GM21423 (cell line): ENCODE data around the gene C11orf91.
"Not testable (repeated sequence)": the region's sequence is repeated elsewhere in the genome, so short reads cannot be mapped to it uniquely, and the experiment has no call there.

Experiments
- ATAC-seq: cut with Tn5 transposase; IDR thresholded peaks from one replicate; pipeline ENCODE4 v1.9.1; 2021; ENCODE audit warnings: mild to moderate bottlenecking, moderate library complexity; ENCODE audit not compliant: unreplicated experiment

The C11orf91 gene, protein sequence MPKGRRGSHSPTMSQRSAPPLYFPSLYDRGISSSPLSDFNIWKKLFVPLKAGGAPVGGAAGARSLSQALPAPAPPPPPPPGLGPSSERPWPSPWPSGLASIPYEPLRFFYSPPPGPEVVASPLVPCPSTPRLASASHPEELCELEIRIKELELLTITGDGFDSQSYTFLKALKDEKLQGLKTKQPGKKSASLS

DNA sequence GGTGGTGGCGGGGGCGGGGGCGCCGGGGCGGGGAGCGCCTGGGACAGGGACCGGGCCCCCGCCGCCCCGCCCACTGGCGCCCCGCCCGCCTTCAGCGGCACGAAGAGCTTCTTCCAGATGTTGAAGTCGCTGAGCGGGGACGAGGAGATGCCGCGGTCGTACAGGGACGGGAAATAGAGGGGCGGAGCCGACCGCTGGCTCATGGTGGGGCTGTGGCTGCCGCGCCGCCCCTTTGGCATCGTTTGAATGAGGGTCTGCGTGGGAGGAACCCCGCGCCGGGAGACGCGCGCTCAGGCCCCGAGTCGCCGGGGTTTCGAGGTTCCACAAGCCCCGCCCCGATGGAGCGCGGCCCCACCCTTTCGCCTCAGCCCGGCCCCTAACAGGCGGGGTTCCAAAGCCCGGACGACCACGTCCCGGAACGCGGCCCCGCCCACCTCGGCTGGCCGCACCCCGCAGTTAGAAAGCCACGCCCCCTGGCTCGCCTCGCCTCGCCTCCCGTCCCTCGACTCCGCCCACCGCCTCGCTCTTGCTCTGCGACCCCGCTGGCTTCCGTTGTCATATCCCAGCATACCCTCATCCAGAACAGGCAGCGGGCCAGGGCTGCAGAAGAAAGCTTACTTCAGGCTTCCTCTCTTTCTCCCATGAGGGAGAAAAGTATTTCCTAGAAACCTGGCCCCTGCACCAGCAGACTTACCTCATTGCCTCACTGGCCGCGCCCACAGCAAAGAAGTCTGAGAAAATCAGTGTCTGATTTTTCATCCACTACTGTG is at the start of gene C11orf91:
Gene C11orf91 (minus strand): TSS at position 325 of the 770 bp plus-strand sequence. CDS start 86 bp downstream, at position 239.
- ATAC-seq = peak; percentile 91

DNA sequence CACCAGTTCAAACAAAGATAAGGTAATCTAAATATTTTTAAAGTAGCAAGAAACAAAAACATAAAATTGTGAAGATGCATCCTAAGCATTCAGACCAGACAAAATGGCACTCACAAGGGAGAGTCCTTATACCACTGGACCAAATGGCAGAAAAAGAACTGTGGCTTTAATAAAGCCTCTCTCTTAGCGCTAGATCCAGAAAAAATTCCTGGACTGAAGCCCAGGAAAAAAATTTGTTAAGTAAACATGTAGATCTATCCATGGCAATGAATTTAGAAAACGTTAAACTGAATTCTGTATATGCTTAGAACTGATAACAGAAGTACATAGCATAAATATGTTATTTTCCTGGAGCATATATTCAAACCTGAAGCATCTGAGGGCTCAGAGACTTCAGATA is 47.4 kb upstream of the C11orf91 start:
- ATAC-seq = no peak

DNA sequence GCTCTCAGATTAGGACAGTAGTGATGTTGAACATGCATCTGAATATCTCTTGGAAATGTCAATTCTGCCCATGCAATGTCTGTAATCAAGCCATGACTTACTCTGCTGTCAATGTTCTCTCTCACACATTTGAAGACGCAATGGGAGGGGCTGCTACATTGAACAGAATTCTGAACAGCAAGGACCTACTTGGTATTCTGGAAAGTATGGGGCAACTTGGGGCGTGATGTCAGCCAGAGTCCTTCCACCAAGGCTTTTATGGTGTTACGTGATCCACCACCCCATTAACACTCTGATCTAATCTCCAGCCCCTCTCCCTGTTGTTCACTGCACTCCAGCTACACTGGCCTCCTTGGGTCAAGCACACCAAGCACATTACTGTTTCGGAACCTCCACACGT is 42.7 kb upstream of the C11orf91 start:
- no peak for ATAC-seq

DNA sequence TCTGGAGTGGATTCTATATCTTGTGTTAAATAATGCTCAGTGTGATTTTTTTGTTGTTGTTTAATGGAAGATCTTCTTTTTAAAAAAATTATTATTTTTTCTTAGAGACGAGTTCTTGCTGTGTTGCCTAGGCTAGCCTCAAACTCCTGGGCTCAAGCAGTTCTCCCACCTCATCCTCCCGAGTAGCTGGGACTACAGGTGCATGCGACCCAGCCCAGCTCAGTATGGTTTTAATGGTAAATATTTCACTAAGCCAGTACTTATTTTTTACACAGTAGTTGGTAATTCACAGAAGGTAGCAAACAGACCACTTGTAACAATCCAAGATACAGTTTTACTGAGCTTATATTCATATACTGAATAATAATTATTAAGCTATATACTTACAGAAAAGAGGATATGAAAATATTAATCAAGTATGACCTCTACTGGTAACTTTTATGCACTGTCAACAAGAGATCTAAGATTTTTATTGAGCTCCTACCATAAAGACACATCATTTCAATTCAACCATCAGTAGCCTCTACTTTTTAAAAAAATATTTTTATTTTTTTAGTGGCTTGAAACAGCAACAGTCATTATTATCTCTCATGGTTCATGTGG is 41.7 kb upstream of the C11orf91 start:
- ATAC-seq = no peak

DNA sequence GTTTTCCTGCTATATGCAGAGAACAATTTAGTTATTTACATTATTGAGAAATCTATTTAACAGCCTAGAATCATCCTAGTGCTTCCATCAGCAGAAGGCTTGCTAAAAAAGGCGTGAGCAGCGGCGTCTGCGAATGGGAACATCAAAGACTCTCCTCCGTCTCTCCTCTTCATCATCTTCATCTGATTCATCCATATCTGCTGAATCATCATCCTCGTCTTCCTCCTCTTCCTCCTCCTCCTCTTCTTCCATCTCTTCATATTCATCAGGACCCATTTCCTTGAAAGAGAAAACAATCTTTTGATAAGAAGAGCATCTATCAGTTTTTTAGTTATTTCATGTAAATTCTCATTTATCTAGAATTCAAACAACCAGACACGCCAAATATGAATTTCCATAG is 41.2 kb upstream of the C11orf91 start:
- ATAC-seq = no peak

DNA sequence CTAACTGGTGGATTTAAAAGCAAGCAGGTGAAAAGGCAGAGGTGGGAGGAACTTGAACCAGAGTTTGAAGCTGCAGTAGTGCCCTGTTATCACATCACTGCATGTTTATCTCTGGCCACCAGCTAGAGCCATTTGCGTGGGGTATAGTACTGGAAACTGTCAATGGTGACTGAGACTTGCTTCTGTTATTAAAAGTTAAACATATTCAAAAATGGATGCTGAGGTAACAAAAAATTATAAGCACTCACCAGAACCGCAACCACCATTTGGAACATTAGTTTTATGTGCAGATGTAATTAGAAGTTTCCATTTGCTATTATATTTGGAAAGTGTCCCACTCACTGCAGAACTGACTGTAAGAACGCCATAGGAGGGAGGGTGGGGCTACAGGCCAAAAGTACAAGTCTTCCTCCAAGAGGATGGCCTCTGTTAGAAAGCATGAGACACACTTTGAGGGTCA is 36.8 kb upstream of the C11orf91 start:
- ATAC-seq = no peak

DNA sequence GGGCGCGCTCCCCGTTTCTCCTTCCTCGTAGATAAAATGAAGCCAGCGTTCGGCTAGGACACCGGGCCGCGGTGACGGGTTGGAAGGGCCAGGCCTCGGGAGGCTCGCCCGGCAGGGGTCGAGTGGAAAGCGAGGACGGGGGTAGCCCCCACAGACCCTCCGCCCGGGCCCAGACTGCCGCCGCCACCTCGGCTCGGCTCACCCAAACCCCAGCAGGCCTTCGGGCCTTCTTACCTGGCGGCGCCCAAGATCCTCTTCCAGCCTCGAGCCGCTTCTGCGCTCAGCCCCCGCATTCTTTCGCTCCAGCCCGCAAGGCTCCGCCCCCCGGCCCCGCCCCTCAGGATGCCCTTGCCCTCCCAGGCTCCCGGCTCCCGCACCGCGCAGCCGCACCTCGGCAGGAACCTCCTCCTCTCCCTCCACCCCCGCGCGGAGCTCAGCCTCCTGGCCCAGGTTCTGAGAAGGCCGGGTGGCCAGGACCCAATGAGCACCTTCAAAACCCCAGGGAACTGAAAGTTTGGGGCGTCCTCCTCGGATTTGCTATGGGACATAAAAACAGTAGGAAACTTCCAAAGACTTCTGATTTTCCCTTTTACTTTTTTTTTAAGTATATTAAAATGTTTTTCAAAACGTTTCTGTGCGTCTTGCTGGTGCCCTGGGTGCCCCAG is 35.7 kb upstream of the C11orf91 start, which contains the start of gene CD59:
Gene CD59 (minus strand): TSS at position 276 of the 665 bp plus-strand sequence. CDS start 13,978 bp downstream, outside the sequence.
- ATAC-seq = peak; percentile 46

DNA sequence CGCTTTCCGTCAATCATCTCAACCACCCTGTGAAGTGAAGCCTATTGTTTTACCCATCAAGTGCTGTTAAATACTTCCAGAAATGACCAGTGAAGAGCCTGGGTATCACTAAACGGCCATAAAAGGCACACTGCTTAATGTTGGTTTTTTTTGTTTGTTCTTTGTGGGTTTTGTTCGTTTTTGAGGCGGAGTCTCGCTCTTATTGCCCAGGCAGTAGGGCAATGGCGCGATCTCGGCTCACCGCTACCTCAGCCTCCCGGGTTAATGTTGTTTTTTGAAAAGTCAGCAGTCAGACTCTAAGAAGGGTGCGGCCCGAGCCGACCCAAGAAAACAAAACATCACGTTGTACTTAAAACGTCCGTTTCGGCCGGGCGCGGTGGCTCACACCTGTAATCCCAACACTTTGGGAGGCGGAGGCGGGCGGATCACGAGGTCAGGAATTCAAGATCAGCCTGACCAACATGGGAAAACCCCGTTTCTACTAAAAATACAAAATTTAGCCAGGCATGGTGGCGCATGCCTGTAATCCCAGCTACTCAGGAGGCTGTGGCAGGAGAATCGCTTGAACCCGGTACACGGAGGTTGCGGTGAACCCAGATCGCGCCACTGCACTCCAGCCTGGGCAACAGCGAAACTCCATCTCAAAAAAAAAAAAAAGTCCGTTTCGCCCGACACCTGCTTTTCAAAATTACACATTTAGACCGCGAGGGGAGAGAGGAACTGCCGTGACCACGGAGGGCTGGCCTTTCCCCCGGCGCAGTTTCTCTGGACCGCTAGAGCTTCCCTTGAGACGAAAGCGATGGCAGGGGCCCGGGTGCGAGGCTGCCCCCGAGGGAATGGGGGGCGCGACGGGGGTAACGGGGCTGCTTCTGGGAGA is 34.9 kb upstream of the C11orf91 start:
- peak; percentile 54 for ATAC-seq

DNA sequence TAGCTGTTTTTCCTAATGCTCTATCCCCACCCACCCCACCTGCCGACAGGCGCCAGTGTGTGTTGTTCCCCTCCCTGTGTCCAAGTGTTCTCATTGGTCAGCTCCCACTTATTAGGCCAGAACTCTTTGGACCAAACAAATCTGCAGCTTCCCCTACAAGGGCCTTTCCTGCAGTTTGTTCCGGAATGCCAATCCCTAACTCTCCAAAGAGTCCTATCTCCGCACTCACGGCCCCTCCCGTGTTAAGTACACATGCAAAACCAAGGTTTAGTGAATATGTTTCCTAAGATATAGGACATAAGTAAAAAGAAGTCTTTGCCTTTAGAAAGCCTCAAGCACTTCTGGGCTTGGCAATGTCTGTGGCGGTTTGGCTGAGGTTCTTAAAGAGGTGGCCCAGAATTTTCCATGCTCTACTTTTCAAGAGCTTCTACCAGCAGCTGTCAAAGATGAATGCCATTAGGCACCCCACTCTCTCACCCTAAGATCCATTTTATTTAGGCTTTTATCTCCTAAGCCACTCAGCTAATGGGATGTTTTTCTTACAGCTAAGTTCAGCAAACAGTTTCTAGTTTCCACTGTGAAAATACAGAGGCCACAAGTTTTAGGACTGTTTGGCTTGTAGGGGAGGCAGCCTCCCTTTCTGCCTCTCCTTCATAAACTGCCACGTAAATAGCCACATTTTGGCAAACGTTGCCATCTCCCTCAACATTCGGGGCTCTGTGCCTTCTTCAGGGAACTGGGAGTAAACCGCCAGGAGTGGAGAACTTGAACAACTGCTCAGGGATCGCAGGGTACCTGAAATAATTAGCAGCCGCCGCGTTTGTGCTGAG is 34.0 kb upstream of the C11orf91 start:
- no peak for ATAC-seq

DNA sequence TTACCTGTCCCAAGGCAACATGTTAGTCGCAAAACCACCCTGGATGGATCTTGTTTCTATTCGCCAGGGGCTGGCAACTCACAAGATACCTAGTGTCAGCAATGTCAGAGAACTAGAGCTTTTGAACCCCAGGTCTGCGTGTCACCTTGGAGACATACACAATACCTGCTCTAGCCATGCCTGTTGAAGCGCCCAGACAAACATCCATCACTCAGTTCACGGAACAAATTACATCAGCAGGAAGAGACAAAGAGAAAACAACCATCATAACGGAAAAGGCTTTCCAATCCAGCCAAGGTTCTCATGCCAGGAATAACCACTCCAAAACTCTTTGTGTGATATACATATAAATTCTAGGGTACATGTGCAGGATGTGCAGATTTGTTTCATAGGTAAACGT is 33.4 kb upstream of the C11orf91 start:
- ATAC-seq = no peak

DNA sequence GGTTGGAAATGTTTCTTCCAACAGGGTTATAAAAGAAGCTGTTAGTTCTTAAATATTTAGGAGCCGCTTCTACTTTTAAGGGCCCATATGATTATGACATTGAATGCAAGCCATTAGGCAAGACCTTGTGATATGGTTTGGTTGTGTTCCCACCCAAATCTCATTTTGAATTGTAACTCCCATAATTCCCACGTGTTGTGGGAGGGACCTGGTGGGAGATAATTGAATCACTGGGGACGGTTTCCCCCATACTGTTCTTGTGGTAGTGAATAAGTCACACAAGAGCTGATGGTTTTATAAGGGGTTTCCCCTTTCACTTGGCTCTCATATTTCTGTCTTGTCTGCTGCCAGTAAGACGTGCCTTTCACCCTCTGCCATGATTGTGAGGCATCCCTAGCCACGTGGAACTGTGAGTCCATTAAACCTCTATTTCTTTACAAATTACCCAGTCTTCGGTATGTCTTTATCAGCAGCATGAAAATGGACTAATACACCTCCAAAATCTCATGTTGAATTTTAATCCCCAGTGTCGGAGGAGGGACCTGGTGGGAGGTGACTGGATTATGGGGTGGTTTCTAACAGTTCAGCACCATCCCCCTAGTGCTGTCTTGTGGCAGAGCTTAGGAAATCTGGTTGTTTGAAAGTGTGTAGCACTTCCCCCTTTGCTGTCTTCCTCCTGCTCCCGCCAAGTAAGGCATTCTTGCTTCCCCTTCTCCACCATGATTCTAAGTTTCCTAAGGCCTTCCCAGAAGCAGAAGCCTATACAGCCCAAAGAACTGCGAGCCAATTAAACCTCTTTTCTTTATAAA is 31.3 kb upstream of the C11orf91 start:
- no peak for ATAC-seq

DNA sequence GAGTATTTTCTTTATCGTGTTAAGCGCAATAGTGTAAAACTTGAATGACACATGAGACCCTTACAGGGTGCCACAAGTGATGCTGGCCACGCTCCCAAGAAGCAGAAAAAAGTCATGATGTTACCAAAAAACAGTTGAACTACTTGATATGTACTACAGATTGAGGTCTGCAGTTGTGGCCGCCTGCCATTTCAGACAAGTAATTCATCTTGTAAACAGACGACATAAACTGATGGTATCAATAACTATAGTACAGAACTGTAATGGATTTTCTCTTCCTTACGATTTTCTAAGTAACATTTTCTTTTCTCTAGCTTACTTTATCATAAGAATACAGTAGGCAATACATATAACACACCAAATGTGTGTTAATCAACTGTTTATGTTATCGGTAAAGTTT is 30.1 kb upstream of the C11orf91 start:
- ATAC-seq = no peak

DNA sequence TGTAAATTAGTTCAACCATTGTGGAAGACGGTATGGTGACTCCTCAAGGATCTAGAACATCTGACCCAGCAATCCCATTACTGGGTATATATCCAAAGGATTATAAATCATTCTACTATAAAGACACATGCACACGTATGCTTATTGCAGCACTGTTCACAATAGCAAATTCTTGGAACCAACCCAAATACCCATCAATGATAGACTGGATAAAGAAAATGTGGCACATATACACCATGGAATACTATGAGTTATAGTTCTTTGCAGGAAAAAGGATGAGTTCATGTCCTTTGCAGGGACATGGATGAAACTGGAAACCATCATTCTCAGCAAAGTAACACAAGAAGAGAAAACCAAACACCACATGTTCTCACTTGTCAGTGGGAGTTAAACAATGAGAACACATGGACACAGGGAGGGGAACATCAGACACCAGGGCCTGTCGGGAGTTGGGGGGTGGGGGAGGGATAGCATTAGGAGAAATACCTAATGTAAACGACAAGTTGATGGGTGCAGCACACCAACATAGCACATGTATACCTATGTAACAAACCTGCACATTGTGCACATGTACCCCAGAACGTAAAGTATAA is 28.5 kb upstream of the C11orf91 start:
- not testable (repeated sequence) for ATAC-seq

DNA sequence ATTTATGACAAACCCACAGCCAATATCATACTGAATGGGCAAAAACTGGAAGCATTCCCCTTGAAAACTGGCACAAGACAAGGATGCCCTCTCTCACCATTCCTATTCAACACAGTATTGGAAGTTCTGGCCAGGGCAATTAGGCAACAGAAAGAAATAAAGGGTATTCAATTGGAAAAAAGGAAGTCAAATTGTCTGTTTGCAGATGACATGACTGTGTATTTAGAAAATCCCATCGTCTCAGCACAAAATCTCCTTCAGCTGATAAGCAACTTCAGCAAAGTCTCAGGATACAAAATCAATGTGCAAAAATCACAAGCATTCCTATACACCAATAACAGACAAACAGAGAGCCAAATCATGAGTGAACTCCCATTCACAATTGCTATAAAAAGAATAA is 26.9 kb upstream of the C11orf91 start:
- ATAC-seq = not testable (repeated sequence)

DNA sequence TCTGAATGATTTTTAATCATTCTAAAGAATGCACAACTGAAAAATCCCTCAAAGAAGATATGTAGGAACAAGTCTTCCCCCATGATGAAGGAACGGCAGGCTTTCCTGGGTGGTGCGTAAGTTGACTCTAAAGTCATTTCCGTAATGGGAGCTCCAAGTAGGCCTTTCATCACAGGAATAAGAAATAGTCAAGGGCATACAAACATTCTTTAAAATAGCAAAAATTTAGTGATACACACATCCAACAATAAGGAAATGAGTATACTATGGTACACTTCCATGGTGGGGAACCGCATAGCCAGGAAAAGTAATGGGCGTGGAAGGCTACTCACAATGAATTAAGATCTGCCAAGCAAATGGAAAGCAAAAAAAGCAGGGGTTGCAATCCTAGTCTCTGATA is 24.9 kb upstream of the C11orf91 start:
- ATAC-seq = no peak

DNA sequence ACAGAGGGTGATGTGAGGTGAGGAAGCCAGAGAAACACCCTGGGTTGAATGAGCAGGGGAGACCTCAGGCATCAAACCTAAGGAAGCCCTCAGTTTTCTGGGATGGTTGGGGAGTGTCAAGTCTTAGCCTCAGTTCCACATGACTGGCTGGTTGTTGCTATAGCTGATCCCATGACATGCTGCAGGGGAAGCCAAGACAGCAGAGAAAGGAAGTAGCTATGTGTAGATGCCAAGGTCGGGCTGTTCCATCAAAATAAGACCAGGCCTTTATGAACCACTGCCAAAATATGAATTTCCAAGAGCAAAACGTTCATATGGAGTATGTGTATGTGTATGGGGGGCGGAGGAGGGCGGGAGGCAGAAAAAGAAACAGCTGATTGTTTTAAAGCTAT is 24.0 kb upstream of the C11orf91 start:
- no peak for ATAC-seq

DNA sequence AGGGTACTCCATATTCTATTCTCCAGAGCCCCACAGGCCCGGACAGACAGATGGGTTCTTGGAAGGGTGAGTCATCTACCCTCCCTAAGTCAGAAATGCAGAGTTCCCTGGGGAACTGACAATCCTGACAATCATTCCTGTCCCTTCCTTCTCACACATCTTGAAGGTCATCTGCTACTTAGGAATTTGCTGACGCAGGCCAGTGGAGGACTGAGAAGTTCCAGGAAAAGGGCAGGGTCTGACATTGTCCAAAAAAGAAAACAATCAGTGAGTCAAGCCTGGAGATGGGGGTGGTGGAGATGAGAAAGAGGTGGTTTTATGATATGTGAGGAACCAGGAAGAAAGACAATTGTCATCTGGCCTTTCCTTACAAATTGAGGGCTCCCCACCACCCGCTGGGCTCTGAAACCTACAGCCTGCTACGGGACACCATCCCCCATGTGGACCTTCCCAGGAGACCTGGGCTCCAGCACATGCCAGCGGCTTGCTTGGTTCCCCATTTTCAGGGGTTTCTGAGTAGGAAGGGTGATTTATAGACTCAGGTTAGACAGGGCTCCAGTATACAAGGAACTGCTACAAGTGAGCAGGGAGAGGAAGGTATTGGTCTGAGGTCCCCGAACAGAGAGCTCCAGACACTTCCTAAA is 22.7 kb upstream of the C11orf91 start:
- no peak for ATAC-seq
